Posterior cingulate gyrus (tissue), 11 donors: Measurements from ENCODE around the gene ATF2.

Source experiments
- DNase-seq, 10 donors: peaks; one replicate each; pipeline versions ENCODE4 v3.0.0 to v3.0.0-alpha.2; 2020 to 2021; ENCODE audit warnings: mixed read lengths in 3 of 10
- intact Hi-C: fragments of 100-400 bp; cut with DNase I; formaldehyde crosslinking; loops from one replicate; pipeline ENCODE4 v1.15.1; 2023

Gene ATF2

GRCh38 chr2:175030380-175031271 lies 137.4 kb downstream of the ATF2 start:
- DNase-seq, result peak in 4 of 10 donors; percentile 29 to 72 (median 32)
- intact Hi-C loops, result no loop called here

- no peak for DNase-seq
- intact Hi-C loops, result no loop called here
These were observed 140.2 kb downstream of the ATF2 start for GRCh38 chr2:175027755-175028154.

GRCh38 chr2:175026385-175026784 lies 141.6 kb downstream of the ATF2 start:
- intact Hi-C loops, result no loop called here
- DNase-seq, result no peak

- intact Hi-C loops, result no loop called here
- no peak for DNase-seq
These were observed 142.1 kb downstream of the ATF2 start for GRCh38 chr2:175025946-175026345.

- intact Hi-C loops, result no loop called here
- no peak for DNase-seq
These were observed 142.8 kb downstream of the ATF2 start for GRCh38 chr2:175025233-175025632.

- no peak for DNase-seq
- intact Hi-C loops, result no loop called here
These were observed 145.1 kb downstream of the ATF2 start for GRCh38 chr2:175022923-175023322.
